Natural killer cell (primary cell): Measurements from ENCODE around the gene ARNT2. TPM values are rescaled to one million over a fixed set of nuclear protein-coding genes. Genes with fewer than 3 reads are reported as not detected.

Experiments used
- ATAC-seq, 3 donors: fragments of 150-1000 bp in 2 of 3; fragments of 200-7000 bp in 1 of 3; cut with Tn5 transposase; 1 replicate in 1 of 3; 2 replicates in 2 of 3; pipeline ENCODE4 v1.10.0; 2021; ENCODE audit warnings: mild to moderate bottlenecking in 2 of 3, moderate library complexity in 2 of 3
- DNase-seq, 2 donors: peaks; one replicate each; pipeline versions ENCODE4 v3.0.0 to v3.0.0-alpha.2; 2013 to 2021; ENCODE audit warnings: mixed read lengths in 1 of 2
- H3K27ac ChIP-seq: one replicate; pipeline ENCODE4 v1.5.1; 2013; ENCODE audit warnings: mild to moderate bottlenecking, low read length
- H3K27me3 ChIP-seq: one replicate; pipeline ENCODE4 v1.6.1; 2013; ENCODE audit warnings: low read length; ENCODE audit not compliant: control insufficient read depth, insufficient read depth
- H3K36me3 ChIP-seq: one replicate; pipeline ENCODE4 v1.6.1; 2013; ENCODE audit warnings: low read length; ENCODE audit not compliant: control insufficient read depth, insufficient read depth
- H3K4me1 ChIP-seq: one replicate; pipeline ENCODE4 v1.6.1; 2013; ENCODE audit warnings: low read length; ENCODE audit not compliant: control insufficient read depth, insufficient read depth
- H3K4me3 ChIP-seq: one replicate; pipeline ENCODE4 v1.5.1; 2013; ENCODE audit warnings: low read length
- H3K9me3 ChIP-seq: one replicate; pipeline ENCODE4 v1.6.1; 2013; ENCODE audit warnings: low read length; ENCODE audit not compliant: control insufficient read depth, insufficient read depth
- H3K27ac Mint-ChIP-seq, 2 donors: one replicate each; pipeline ENCODE4 v1.8.0; 2022; ENCODE audit warnings: mild to moderate bottlenecking in 2 of 2, mixed read lengths in 2 of 2, moderate library complexity in 1 of 2
- H3K27me3 Mint-ChIP-seq, 2 donors: one replicate each; pipeline ENCODE4 v1.8.0; 2022; ENCODE audit warnings: low read depth in 2 of 2, mixed read lengths in 2 of 2
- H3K36me3 Mint-ChIP-seq: one replicate; pipeline ENCODE4 v1.8.0; 2022; ENCODE audit warnings: mixed read lengths
- H3K4me1 Mint-ChIP-seq, 2 donors: one replicate each; pipeline ENCODE4 v1.8.0; 2022; ENCODE audit warnings: mixed read lengths in 2 of 2
- H3K4me3 Mint-ChIP-seq: one replicate; pipeline ENCODE4 v1.8.0; 2022; ENCODE audit warnings: mild to moderate bottlenecking, moderate library complexity, mixed read lengths
- H3K9me3 Mint-ChIP-seq, 2 donors: one replicate each; pipeline ENCODE4 v1.8.0; 2022; ENCODE audit warnings: mixed read lengths in 2 of 2
- WGBS: methylation state at CpG from one replicate; pipeline ENCODE4 v1.1.7; 2013; ENCODE audit warnings: missing lambda C conversion rate; ENCODE audit not compliant: insufficient coverage; 5-methylcytosine and 5-hydroxymethylcytosine counted together
- intact Hi-C: fragments of 100-400 bp; cut with micrococcal nuclease; formaldehyde crosslinking; loops from one replicate; pipeline ENCODE4 v1.14.2; 2022
- total RNA-seq, 4 donors: library from RNA; stranded (reverse); fragments of 120-200 nt in 1 of 4; gene quantifications; one replicate each; pipeline versions ENCODE4 v1.2.3 to v1.2.4, GENCODE V29; 2013 to 2022
- TF ChIP-seq, protein P1 (sequence below): fragments of 200-600 bp; IDR thresholded peaks from one replicate; pipeline ENCODE4 v1.8.0; 2022; ENCODE audit warnings: antibody characterized with exemption

Gene ARNT2
- total RNA-seq, 3 donors from 2014 or later (not counting 1 experiment from before 2014, with no cell fraction given), result not detected

DNA sequence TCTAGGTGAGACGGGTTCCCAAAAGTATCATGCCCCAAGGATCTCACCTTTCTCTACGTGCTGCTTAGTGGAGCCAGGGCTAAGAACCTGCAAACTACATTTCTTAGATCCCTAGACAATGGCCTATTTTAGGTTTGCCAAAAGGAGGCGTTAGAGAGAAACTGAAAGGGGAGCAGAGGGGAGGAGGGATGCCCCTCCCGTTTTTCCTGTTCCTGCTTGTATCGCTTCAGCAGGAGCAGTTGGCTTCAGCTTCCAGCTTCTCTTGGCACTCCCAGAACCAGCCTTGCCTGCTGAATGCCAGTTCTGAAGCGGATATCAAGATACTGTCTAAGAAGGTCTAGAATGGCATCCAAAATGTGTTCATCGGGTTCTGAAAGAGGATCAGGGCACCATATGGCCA is 232.5 kb downstream of the ARNT2 start:
- DNase-seq (no peak), ATAC-seq (no peak)
- Mint-ChIP-seq H3K4me3 (no peak overlapping the region), H3K36me3 (no peaks in the 10 kb centered on the region), H3K9me3 (no peaks in the 10 kb centered on the region), H3K27ac (no peak overlapping the region), H3K4me1 (no peaks in the 10 kb centered on the region), H3K27me3 (peaks cover 7 to 17% of the 10 kb centered on the region in 2 donors)
- Histone ChIP-seq H3K27ac (no peak overlapping the region), H3K27me3 (no peaks in the 10 kb centered on the region), H3K9me3 (no peaks in the 10 kb centered on the region), H3K4me3 (no peak overlapping the region), H3K4me1 (no peaks in the 10 kb centered on the region), H3K36me3 (no peaks in the 10 kb centered on the region)
- TF ChIP-seq, protein P1, sequence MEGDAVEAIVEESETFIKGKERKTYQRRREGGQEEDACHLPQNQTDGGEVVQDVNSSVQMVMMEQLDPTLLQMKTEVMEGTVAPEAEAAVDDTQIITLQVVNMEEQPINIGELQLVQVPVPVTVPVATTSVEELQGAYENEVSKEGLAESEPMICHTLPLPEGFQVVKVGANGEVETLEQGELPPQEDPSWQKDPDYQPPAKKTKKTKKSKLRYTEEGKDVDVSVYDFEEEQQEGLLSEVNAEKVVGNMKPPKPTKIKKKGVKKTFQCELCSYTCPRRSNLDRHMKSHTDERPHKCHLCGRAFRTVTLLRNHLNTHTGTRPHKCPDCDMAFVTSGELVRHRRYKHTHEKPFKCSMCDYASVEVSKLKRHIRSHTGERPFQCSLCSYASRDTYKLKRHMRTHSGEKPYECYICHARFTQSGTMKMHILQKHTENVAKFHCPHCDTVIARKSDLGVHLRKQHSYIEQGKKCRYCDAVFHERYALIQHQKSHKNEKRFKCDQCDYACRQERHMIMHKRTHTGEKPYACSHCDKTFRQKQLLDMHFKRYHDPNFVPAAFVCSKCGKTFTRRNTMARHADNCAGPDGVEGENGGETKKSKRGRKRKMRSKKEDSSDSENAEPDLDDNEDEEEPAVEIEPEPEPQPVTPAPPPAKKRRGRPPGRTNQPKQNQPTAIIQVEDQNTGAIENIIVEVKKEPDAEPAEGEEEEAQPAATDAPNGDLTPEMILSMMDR, result no peak
- intact Hi-C loops, result no loop called here
- 70% methylated on average over 7 of the region's 7 CpGs for WGBS

DNA sequence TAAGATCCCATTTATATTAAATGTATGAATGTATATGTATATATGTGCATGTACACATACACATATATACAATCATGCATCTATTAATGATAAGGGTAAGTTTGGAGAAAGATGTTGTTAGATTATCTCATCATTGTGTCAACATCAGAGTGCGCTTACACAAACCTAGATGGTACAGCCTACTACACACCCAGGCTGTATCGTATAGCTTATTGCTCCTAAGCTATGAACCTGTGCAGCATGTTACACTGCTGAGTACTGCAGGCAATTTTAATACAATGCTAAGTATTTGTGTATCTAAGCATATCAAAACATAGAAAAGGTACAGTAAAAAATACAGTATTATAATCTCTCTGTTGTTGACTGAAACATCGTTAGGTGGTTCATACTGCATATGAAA is 233.6 kb downstream of the ARNT2 start:
- H3K4me1 ChIP-seq, result no peaks in the 10 kb centered on the region
- DNase-seq (no peak), ATAC-seq (no peak)
- Mint-ChIP-seq H3K4me1 (no peaks in the 10 kb centered on the region), H3K27ac (no peak overlapping the region), H3K9me3 (no peaks in the 10 kb centered on the region), H3K4me3 (no peak overlapping the region), H3K36me3 (no peaks in the 10 kb centered on the region), H3K27me3 (peaks cover 7 to 17% of the 10 kb centered on the region in 2 donors)
- WGBS, result 66% methylated on average over 3 of the region's 3 CpGs
- no peak overlapping the region for H3K4me3 ChIP-seq
- H3K27me3 ChIP-seq, result no peaks in the 10 kb centered on the region
- intact Hi-C loops, result no loop called here
- H3K9me3 ChIP-seq, result no peaks in the 10 kb centered on the region
- TF ChIP-seq, protein P1, result no peak
- H3K27ac ChIP-seq, result no peak overlapping the region
- H3K36me3 ChIP-seq, result no peaks in the 10 kb centered on the region

DNA sequence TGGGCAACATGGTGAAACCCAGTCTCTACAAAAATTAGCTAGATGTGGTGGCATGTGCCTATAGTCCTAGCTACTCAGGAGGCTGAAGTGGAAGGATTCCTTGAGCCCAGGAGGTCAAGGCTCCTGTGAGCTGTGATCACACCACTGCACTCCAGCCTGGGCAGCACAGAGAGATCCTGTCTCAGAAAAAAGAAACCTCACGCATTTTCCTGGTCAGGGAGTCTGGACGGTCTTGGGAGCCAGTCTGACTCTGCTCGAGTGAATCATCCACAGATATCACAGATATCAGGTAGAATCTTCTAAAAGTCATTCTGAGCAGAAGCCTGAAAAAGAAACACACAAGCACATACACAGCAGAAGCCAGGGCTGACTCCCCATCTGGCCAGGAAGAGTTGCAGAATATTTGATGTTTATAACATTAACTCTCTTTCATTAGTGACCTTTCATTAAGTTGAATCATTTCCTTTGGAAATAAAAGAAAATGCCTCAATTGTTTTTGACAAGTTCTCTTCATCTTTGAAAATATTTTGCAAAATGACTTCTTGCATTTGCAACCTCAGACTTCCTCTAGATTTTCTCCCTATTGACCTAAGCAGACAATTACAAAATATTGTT is 234.5 kb downstream of the ARNT2 start:
- no peak for DNase-seq
- H3K4me3 Mint-ChIP-seq, result no peak overlapping the region
- no peaks in the 10 kb centered on the region for H3K36me3 ChIP-seq
- no peak for ATAC-seq
- no peaks in the 10 kb centered on the region for H3K4me1 ChIP-seq
- no peak overlapping the region for H3K27ac Mint-ChIP-seq
- no peaks in the 10 kb centered on the region for H3K36me3 Mint-ChIP-seq
- no peaks in the 10 kb centered on the region for H3K9me3 Mint-ChIP-seq
- no peak overlapping the region for H3K4me3 ChIP-seq
- intact Hi-C loops, result no loop called here
- 85% methylated on average over 3 of the region's 3 CpGs for WGBS
- H3K27me3 ChIP-seq, result no peaks in the 10 kb centered on the region
- no peak overlapping the region for H3K27ac ChIP-seq
- H3K27me3 Mint-ChIP-seq, result peaks cover 9 to 17% of the 10 kb centered on the region in 2 donors
- H3K4me1 Mint-ChIP-seq, result no peaks in the 10 kb centered on the region
- H3K9me3 ChIP-seq, result no peaks in the 10 kb centered on the region
- TF ChIP-seq, protein P1, result no peak

DNA sequence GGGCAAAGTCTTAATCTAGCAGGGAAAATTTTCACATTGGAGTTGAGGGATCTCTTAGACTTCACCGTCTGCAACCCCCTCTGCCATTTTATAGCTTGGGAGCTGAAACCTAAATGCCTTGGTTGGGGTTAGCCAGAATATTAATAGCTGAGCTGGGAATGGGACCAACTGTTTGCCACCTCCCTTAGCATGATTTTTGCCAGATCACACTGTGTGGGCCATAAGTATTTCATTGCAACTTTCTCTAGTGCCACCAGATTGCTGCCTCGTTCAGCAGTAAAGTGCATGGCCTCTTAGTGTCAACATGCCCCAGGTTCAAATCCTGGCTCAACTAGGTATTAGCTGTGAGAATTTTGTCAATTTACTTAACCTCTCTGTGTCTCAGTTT is 235.0 kb downstream of the ARNT2 start:
- no peak for DNase-seq
- H3K4me3 Mint-ChIP-seq, result no peak overlapping the region
- no peak for ATAC-seq
- peaks cover 11 to 17% of the 10 kb centered on the region in 2 donors for H3K27me3 Mint-ChIP-seq
- Histone ChIP-seq H3K27ac (no peak overlapping the region), H3K27me3 (no peaks in the 10 kb centered on the region), H3K4me1 (no peaks in the 10 kb centered on the region), H3K36me3 (no peaks in the 10 kb centered on the region), H3K4me3 (no peak overlapping the region), H3K9me3 (no peaks in the 10 kb centered on the region)
- no peak overlapping the region for H3K27ac Mint-ChIP-seq
- H3K4me1 Mint-ChIP-seq, result no peaks in the 10 kb centered on the region
- WGBS, result 88% methylated on average over 2 of the region's 2 CpGs
- H3K36me3 Mint-ChIP-seq, result no peaks in the 10 kb centered on the region
- TF ChIP-seq, protein P1, result no peak
- intact Hi-C loops, result no loop called here
- H3K9me3 Mint-ChIP-seq, result no peaks in the 10 kb centered on the region
